Neural cell (in vitro differentiated cells): Measurements from ENCODE around the gene OR8H3. TPM values are rescaled to one million over a fixed set of nuclear protein-coding genes. Genes with fewer than 3 reads are reported as not detected.

Source experiments
- H2AFZ ChIP-seq: fragments of 200-600, 300-800 bp; sonication (generic), shearing (Covaris generic); 2 replicates; pipeline ENCODE4 v1.6.0; 2014; ENCODE audit warnings: low read depth, mild to moderate bottlenecking, antibody characterized with exemption, low read length, moderate library complexity
- H3F3A ChIP-seq: fragments of 200-600 bp; shearing (Covaris generic); 2 replicates; pipeline ENCODE4 v1.6.1; 2016; ENCODE audit warnings: mild to moderate bottlenecking, moderate library complexity, mixed read lengths, antibody characterized with exemption, low read length; ENCODE audit not compliant: insufficient read depth, poor library complexity, severe bottlenecking
- H3K27ac ChIP-seq: fragments of 200-600, 300-800 bp; sonication (generic), shearing (Covaris generic); 2 replicates; pipeline ENCODE4 v1.5.1; 2014; ENCODE audit warnings: mild to moderate bottlenecking, low read length, moderate library complexity
- H3K27me3 ChIP-seq: fragments of 300-800, 200-600 bp; sonication (generic), shearing (Covaris generic); 2 replicates; pipeline ENCODE4 v1.6.0; 2014; ENCODE audit warnings: mild to moderate bottlenecking, low read depth, low read length, moderate library complexity; ENCODE audit not compliant: insufficient read depth
- H3K36me3 ChIP-seq: fragments of 300-800, 200-600 bp; sonication (generic), shearing (Covaris generic); 2 replicates; pipeline ENCODE4 v1.5.1; 2014; ENCODE audit warnings: mild to moderate bottlenecking, antibody characterized with exemption, low read length, moderate library complexity; ENCODE audit not compliant: insufficient read depth
- H3K4me2 ChIP-seq: fragments of 300-800, 200-600 bp; sonication (generic), shearing (Covaris generic); 2 replicates; pipeline ENCODE4 v1.6.0; 2014; ENCODE audit warnings: mild to moderate bottlenecking, low read length
- H3K4me3 ChIP-seq: fragments of 300-800, 200-600 bp; sonication (generic), shearing (Covaris generic); 2 replicates; pipeline ENCODE4 v1.5.1; 2014; ENCODE audit warnings: mild to moderate bottlenecking, low read length, moderate library complexity
- H3K79me2 ChIP-seq: fragments of 200-600 bp; shearing (Covaris generic); replicated peaks from 2 replicates; pipeline ENCODE4 v1.6.0; 2014; ENCODE audit warnings: mild to moderate bottlenecking, low read length, moderate library complexity; ENCODE audit not compliant: insufficient read depth
- H3K9ac ChIP-seq: fragments of 300-800, 200-600 bp; sonication (generic), shearing (Covaris generic); 2 replicates; pipeline ENCODE4 v1.6.1; 2016; ENCODE audit warnings: mild to moderate bottlenecking, low read length, mixed read lengths
- H3K9me2 ChIP-seq: fragments of 200-600 bp; shearing (Covaris generic); 2 replicates; pipeline ENCODE4 v1.6.1; 2016; ENCODE audit warnings: mild to moderate bottlenecking, low read length, mixed read lengths; ENCODE audit not compliant: insufficient read depth
- H3K9me3 ChIP-seq: fragments of 200-600, 300-800 bp; sonication (generic), shearing (Covaris generic); 2 replicates; pipeline ENCODE4 v1.6.1; 2016; ENCODE audit warnings: mild to moderate bottlenecking, mixed run types, low read length, moderate library complexity, mixed read lengths
- H4K20me1 ChIP-seq: fragments of 200-600 bp; shearing (Covaris generic); 2 replicates; pipeline ENCODE4 v1.6.1; 2016; ENCODE audit warnings: mild to moderate bottlenecking, mixed run types; ENCODE audit not compliant: insufficient read depth
- EP300 ChIP-seq: fragments of 450-650 bp; conservative IDR thresholded peaks from 2 replicates; pipeline ENCODE4 v1.6.1; 2014; ENCODE audit warnings: antibody characterized with exemption, mild to moderate bottlenecking, moderate library complexity; ENCODE audit not compliant: poor library complexity, severe bottlenecking
- EZH2 ChIP-seq: fragments of 200-600, 300-800 bp; shearing (Covaris generic), sonication (generic); IDR thresholded peaks from 2 replicates; pipeline ENCODE4 v1.6.1; 2014; ENCODE audit warnings: antibody characterized with exemption, low read length, borderline replicate concordance, mild to moderate bottlenecking; ENCODE audit not compliant: insufficient read depth, poor library complexity, severe bottlenecking
- MXI1 ChIP-seq: fragments of 450-650 bp; conservative IDR thresholded peaks from 2 replicates; pipeline ENCODE4 v1.6.1; 2014; ENCODE audit warnings: antibody characterized with exemption, mild to moderate bottlenecking; ENCODE audit not compliant: poor library complexity, severe bottlenecking
- POLR2AphosphoS5 ChIP-seq: IDR thresholded peaks from 2 replicates; pipeline ENCODE4 v1.6.1; 2012
- RAD21 ChIP-seq: fragments of 450-650 bp; conservative IDR thresholded peaks from 2 replicates; pipeline ENCODE4 v1.6.1; 2014; ENCODE audit warnings: antibody characterized with exemption, mild to moderate bottlenecking, moderate library complexity
- SMC3 ChIP-seq: fragments of 450-650 bp; conservative IDR thresholded peaks from 2 replicates; pipeline ENCODE4 v1.6.1; 2014; ENCODE audit warnings: antibody characterized with exemption, mild to moderate bottlenecking, moderate library complexity; ENCODE audit not compliant: poor library complexity
- TAF1 ChIP-seq: IDR thresholded peaks from 2 replicates; pipeline ENCODE4 v1.6.1; 2012; ENCODE audit warnings: low read depth
- polyA plus RNA-seq: library from polyadenylated mRNA; depleted of rRNA; stranded (reverse); fragments of >200 nt; gene quantifications from 2 replicates; pipeline ENCODE4 v1.2.3, GENCODE V29; 2014
- TF ChIP-seq, protein P1 (sequence below): IDR thresholded peaks from 2 replicates; pipeline ENCODE4 v1.6.1; 2012; ENCODE audit warnings: borderline replicate concordance
- TF ChIP-seq, protein P2 (sequence below): fragments of 450-650 bp; IDR thresholded peaks from 2 replicates; pipeline ENCODE4 v1.5.1; 2014; ENCODE audit warnings: antibody characterized with exemption, mild to moderate bottlenecking, moderate library complexity; ENCODE audit not compliant: poor library complexity, severe bottlenecking

The OR8H3 gene
- polyA plus RNA-seq, 1 donor from 2014 or later: not detected

DNA sequence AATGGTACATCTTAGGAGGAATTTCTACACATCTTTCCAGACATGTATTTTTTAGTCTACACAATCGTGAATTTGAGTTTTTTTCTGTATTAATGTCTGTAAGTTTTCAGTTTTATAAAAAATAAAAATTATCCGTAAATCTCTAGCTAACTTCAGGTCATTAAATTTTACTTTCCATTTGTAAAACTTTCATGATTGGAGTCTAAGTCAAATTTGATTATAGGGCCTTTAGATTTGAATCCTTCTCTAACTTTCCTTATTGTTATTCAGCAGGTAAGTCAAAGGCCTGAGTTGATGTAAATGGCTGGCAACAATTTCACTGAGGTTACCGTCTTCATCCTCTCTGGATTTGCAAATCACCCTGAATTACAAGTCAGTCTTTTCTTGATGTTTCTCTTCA lies 29.2 kb upstream of the OR8H3 start, which contains the start of gene OR8I2:
OR8I2 (plus strand) TSS at position 301 of the 400 bp plus-strand sequence; CDS start at position 301, 0 bp downstream.
- no peak within 1 kb of the TSS for H3K4me3 ChIP-seq
- H3K9me3 ChIP-seq: no peaks in the 10 kb centered on the region
- no peaks in the 10 kb centered on the region for H3F3A ChIP-seq
- H2AFZ ChIP-seq: no peak within 1 kb of the TSS
- TF ChIP-seq, protein P1, sequence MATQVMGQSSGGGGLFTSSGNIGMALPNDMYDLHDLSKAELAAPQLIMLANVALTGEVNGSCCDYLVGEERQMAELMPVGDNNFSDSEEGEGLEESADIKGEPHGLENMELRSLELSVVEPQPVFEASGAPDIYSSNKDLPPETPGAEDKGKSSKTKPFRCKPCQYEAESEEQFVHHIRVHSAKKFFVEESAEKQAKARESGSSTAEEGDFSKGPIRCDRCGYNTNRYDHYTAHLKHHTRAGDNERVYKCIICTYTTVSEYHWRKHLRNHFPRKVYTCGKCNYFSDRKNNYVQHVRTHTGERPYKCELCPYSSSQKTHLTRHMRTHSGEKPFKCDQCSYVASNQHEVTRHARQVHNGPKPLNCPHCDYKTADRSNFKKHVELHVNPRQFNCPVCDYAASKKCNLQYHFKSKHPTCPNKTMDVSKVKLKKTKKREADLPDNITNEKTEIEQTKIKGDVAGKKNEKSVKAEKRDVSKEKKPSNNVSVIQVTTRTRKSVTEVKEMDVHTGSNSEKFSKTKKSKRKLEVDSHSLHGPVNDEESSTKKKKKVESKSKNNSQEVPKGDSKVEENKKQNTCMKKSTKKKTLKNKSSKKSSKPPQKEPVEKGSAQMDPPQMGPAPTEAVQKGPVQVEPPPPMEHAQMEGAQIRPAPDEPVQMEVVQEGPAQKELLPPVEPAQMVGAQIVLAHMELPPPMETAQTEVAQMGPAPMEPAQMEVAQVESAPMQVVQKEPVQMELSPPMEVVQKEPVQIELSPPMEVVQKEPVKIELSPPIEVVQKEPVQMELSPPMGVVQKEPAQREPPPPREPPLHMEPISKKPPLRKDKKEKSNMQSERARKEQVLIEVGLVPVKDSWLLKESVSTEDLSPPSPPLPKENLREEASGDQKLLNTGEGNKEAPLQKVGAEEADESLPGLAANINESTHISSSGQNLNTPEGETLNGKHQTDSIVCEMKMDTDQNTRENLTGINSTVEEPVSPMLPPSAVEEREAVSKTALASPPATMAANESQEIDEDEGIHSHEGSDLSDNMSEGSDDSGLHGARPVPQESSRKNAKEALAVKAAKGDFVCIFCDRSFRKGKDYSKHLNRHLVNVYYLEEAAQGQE: no peak
- TF ChIP-seq RAD21: no peak
- no peak for TF ChIP-seq TAF1
- no peak for TF ChIP-seq EZH2
- no peak for TF ChIP-seq EP300
- TF ChIP-seq, protein P2, sequence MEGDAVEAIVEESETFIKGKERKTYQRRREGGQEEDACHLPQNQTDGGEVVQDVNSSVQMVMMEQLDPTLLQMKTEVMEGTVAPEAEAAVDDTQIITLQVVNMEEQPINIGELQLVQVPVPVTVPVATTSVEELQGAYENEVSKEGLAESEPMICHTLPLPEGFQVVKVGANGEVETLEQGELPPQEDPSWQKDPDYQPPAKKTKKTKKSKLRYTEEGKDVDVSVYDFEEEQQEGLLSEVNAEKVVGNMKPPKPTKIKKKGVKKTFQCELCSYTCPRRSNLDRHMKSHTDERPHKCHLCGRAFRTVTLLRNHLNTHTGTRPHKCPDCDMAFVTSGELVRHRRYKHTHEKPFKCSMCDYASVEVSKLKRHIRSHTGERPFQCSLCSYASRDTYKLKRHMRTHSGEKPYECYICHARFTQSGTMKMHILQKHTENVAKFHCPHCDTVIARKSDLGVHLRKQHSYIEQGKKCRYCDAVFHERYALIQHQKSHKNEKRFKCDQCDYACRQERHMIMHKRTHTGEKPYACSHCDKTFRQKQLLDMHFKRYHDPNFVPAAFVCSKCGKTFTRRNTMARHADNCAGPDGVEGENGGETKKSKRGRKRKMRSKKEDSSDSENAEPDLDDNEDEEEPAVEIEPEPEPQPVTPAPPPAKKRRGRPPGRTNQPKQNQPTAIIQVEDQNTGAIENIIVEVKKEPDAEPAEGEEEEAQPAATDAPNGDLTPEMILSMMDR: no peak
- TF ChIP-seq MXI1: no peak
- no peak for TF ChIP-seq POLR2AphosphoS5
- no peak for TF ChIP-seq SMC3
- H3K79me2 ChIP-seq: no peaks in the 10 kb centered on the region
- no peaks in the 10 kb centered on the region for H3K9me2 ChIP-seq
- H3K27ac ChIP-seq: no peak within 1 kb of the TSS
- H3K36me3 ChIP-seq: no peaks in the 10 kb centered on the region
- H3K9ac ChIP-seq: no peak within 1 kb of the TSS
- no peaks in the 10 kb centered on the region for H3K27me3 ChIP-seq
- H3K4me2 ChIP-seq: no peak within 1 kb of the TSS
- no peaks in the 10 kb centered on the region for H4K20me1 ChIP-seq

- Histone ChIP-seq H3K27me3 (no peaks in the 10 kb centered on the region), H3K4me2 (no peak within 1 kb of the TSS), H3K79me2 (no peaks in the 10 kb centered on the region), H2AFZ (no peak within 1 kb of the TSS), H3K9ac (no peak within 1 kb of the TSS), H3K4me3 (no peak within 1 kb of the TSS), H4K20me1 (no peaks in the 10 kb centered on the region), H3K9me2 (no peaks in the 10 kb centered on the region), H3K9me3 (no peaks in the 10 kb centered on the region), H3K27ac (no peak within 1 kb of the TSS), H3K36me3 (no peaks in the 10 kb centered on the region), H3F3A (no peaks in the 10 kb centered on the region)
- TF ChIP-seq SMC3 (no peak), POLR2AphosphoS5 (no peak), TAF1 (no peak), MXI1 (no peak), RAD21 (no peak), EZH2 (no peak), EP300 (no peak)
- TF ChIP-seq, protein P2: no peak
- TF ChIP-seq, protein P1: no peak
Observed at GRCh38 chr11:56103210-56103737, 18.9 kb upstream of the OR8H3 start, which contains the start of gene OR8H2. OR8H2 (plus strand) TSS chr11:56103687; CDS start chr11:56105043, 1,356 bp downstream.
